ENCODE results near the gene SPATS2.

DNA sequence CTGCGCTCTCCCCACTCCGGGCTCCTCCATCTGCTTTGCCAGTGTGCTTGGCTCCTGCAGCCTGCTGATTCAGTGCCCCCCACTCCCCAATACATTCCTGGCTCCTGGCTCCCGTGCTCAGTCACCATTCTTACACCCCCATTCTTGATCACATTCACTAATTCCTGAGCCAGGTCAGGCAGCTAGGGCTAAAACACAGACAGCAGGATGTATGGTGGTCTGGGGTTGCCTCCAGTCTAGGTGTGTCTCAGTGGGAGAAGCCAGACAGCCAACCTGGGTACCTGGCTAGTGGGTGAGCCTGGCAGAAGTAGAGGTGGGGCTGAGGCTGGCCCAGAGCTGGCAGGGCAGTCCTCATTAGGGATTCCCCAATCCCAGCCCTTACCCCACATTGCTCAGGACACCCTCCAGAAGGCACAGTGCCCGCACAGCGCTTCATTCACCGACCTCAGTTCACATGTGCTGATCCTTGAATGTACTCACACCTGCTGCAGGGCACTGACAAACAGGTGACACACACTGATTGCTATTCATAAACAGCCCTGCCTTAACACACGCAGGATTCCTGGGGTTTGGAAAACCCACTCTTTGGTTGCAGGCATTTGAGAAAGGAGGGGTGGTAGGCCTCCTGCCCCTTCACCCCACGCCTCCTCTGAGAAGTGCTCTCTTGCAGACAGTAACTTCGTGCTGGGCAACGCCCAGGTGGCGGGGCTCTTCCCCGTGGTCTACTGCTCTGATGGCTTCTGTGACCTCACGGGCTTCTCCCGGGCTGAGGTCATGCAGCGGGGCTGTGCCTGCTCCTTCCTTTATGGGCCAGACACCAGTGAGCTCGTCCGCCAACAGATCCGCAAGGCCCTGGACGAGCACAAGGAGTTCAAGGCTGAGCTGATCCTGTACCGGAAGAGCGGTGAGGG, 173.2 kb downstream of the SPATS2 start:
- TF ChIP-seq, protein P1, sequence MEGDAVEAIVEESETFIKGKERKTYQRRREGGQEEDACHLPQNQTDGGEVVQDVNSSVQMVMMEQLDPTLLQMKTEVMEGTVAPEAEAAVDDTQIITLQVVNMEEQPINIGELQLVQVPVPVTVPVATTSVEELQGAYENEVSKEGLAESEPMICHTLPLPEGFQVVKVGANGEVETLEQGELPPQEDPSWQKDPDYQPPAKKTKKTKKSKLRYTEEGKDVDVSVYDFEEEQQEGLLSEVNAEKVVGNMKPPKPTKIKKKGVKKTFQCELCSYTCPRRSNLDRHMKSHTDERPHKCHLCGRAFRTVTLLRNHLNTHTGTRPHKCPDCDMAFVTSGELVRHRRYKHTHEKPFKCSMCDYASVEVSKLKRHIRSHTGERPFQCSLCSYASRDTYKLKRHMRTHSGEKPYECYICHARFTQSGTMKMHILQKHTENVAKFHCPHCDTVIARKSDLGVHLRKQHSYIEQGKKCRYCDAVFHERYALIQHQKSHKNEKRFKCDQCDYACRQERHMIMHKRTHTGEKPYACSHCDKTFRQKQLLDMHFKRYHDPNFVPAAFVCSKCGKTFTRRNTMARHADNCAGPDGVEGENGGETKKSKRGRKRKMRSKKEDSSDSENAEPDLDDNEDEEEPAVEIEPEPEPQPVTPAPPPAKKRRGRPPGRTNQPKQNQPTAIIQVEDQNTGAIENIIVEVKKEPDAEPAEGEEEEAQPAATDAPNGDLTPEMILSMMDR (conservative IDR thresholded peaks at IDR 0.05) = no peak
- no peak for TF ChIP-seq ZFX (IDR thresholded peaks at IDR 0.05)

Data from C4-2B (cell line).